Epidermal melanocyte (primary cell): ENCODE data around the gene PLXNB3.
"Not testable (repeated sequence)": the region's sequence is repeated elsewhere in the genome, so short reads cannot be mapped to it uniquely, and the experiment has no call there.

ENCODE experiments used
- DNase-seq: peaks from one replicate; pipeline ENCODE4 v3.0.0; 2011; ENCODE audit warnings: low spot score; ENCODE audit not compliant: insufficient read length

The PLXNB3 gene

DNA sequence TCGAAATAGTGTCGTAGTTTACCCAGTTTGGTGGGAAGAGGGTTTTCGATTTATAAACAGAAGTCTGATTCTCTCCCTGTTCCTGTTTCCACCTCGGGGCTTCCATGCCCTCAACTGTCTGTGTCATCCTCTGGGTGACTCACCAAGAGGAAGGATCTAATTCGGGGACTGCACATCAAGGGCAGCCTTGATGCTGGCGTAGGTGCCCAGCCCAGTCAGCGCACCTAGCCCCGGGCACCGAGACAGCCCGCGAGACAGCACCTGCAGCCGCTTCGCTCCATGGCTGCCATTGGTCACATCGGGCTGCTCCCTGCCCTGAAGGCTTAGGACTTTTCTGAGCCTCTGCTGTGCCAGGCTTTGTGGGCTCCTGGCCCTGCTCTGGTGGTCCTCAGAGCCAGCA is 31.6 kb upstream of the PLXNB3 start:
- no peak for DNase-seq

DNA sequence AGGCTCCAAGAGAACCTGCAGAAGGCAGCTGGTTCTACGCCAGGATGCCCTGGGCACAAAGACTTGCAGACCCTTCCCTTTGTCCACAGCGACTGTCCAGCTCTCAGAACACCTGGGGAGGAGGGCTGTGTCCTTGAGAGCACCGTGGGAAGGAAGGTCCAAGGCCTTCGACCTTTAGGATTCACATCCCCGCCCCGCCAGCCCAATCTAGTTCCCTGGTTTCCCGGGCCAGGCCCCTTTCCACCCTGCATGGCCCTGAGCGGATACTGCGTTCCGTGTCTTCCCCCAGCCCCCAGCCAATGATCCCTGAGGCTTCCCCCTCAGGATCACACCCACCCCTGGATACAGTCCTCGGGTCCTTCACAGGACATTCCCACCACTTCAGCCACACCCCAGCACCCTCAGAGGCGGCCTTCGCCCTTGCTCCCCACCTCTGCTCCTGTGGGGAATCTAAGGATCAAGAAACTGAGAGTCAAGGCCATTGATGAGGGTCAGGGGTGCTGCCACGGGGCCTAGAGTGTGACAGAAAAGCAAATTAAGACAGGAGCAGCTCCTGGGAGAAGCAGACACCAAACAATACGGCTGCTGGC is 30.3 kb upstream of the PLXNB3 start:
- DNase-seq: no peak

DNA sequence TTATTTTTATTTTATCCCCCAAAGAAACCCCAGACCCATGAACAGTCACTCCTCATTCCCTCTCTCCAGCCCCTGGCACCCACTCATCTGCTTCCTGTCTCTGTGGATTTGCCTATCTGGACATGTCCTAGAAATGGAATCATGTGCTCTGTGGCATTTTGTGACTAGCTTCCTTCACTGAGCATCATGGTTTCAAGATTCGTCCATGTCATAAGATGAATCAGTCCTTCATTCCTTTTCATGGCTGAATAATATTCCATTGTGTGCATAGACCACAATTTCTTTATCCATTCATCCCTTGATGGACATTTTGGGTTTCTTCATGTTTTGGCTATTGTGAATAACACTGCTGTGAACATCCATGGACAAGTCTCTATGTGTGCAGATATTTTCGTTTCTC is 29.2 kb upstream of the PLXNB3 start:
- DNase-seq: no peak

DNA sequence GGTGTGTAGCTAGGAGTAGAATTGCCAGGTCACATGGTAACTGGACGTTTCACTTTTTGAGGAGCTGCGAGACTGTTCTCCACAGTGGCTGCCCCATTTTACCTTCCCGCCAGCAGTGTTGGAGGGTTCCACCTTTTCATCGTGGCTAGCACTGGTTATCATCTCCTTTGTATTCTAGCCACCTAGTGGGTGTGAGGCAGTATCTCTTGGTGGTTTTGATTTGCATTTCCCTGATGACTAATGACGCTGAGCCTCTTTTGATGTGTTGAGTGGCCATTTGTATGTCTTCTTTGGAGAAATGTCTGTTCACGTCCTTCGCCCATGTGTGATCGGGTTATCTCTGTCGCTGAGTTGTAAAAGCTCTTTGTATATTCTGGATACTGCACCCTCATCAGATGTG is 28.8 kb upstream of the PLXNB3 start:
- no peak for DNase-seq

DNA sequence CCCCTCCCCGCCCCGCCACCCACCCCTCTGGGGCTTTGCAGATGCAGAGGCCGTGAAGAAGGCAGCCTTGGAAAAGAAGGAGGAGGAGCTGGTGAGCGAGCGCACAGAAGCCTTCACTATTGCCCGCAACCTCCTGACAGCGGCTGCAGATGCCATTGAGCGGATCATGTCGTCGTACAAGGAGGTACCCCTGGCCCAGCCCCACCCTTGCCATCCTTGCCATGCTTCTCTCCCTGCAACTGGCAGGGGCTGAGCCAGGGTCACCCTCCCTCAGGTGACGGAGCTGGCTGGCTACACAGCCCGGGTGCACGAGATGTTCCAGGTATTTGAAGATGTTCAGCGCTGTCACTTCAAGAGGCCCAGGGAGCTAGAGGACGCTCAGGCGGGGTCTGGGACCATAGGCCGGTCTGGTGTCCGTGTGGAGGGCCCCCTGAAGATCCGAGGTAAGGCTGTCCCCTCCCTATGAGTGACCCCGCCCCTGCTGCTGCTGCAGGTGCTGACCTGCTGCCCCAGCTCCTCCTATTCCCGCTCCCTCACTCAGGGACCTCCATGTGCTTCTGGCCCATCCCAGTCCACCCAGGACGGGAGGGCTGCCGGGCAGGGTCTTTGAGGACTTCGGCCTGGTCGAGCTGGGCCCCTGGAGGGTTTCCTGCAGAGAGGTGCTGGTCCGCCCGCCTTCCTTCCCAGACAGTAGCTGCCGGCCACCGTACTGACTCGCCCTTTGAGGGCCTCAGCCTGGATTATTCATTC is 27.8 kb upstream of the PLXNB3 start:
- no peak for DNase-seq

DNA sequence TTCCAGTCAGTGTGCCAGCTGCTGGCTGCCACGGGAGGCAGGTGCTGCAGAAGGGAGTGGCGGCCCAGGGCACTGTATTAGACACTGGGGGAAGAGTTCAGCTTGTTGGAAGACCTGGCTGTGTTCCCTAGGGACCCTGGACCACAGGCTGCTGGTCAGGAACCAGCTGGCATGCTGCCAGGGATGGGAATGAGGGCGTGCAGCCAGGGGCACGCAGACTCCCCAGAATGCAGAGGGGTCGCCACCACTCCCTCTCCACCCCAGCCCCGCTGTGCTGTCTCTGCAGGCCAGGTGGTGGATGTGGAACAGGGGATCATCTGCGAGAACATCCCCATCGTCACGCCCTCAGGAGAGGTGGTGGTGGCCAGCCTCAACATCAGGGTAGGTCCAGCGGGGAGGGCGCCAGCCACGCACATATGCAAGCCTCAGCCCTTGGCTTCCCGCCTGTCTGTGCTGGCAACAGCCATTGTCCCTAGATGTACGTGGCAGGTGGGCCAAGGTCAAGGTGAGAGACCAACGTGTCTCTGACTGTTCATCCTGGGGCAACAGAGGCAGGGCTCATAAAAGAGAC is 27.1 kb upstream of the PLXNB3 start:
- no peak for DNase-seq

DNA sequence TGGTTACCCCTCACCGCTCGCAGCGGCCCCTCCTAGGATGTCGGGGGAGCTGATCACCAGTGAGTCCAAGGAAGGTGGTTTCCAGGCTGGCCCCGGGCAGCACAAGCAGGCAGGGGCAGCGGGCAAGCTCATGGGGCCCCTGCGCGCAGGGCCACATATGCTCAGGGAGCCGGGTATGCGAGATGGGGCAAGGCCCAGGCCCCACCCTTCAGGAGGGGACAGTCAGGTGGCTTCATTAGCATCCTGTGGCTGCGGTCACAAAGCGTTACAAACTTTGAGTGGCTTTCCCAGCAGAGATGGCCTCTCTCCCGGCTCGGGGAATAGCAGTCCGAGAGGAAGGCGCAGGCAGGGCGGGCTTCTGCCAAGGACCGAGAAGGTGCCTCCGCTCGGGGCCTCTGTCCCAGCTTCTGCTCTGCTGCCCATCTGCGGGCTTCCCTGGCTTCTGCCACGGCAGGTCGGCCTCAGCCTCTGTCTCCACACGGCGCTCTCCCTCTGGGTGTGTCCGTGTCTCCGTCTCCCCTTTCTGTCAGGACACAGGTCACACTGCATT is 25.9 kb upstream of the PLXNB3 start:
- no peak for DNase-seq

DNA sequence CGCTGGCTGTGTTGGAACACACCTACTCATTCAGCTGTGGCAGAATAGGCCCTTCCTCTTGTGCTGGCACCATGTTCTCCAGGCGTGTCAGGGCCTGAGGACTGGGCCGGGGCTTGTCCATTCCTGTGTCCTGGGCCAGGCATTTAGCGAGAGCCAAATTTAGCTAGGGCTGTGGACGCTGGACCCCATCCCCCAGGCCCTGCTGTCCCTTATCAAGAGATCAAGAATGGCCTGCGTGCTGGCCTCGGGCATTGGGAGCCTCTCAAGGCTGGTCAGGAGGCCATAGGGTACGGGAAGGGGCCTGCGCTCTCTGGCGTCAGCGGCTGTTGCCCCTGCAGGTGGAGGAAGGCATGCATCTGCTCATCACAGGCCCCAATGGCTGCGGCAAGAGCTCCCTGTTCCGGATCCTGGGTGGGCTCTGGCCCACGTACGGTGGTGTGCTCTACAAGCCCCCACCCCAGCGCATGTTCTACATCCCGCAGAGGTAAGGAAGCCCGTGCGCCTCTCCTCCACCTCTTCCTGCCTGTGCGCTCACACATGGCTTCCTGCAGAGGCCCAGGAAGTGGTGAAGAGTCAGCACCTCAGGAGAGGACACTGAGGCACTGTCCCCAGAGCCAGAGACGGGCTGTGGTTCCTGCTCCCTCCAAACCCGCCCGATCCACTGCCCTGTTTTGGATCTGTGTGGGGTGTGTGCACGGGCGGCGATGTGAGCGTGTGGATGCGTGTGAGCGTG is 24.1 kb upstream of the PLXNB3 start:
- no peak for DNase-seq

DNA sequence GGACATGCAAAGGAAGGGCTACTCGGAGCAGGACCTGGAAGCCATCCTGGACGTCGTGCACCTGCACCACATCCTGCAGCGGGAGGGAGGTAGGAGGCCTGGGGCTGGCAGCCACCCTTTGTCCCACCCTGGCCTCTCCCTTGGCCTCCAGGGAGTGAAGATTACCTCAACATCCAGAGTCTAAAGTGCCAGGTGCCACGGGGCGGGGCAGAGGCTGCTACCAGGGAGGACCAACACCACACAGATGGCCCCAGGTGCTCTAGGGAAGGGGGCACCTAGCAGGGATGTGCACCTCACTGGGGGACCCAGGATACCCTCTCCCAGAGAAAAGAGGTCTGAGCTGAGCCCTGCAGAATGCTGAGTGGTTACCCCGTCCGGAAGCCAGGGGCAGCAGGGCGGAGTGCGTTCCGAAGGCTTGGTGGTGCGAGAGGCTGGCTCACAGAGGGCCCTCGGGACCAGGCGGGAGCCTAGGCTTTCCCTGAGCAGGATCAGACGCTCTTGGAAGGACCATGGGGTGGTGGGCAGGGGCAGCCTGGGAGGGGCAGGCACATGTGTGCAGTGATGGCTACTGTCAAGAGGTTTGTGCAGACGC is 23.3 kb upstream of the PLXNB3 start:
- no peak for DNase-seq

DNA sequence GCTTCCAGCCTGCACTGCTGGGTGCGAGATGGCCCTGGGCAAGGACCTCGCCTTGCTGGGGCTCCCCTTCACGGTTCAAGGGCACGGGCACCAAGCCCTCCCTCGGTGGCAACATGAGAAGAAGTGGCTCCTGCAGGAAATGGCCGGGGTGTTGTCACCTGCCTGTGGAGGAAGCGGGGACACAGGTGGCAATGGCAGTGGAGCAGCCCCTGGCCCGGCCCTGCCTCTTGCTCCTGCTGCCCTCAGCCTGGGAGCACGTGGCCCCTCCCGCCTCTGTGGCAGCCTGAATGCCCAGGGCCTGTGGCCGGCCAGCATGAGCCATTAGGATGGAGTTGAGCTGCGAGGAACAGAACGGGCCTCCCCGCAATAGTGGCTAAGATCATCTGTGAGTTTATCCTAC is 22.6 kb upstream of the PLXNB3 start:
- DNase-seq: no peak

DNA sequence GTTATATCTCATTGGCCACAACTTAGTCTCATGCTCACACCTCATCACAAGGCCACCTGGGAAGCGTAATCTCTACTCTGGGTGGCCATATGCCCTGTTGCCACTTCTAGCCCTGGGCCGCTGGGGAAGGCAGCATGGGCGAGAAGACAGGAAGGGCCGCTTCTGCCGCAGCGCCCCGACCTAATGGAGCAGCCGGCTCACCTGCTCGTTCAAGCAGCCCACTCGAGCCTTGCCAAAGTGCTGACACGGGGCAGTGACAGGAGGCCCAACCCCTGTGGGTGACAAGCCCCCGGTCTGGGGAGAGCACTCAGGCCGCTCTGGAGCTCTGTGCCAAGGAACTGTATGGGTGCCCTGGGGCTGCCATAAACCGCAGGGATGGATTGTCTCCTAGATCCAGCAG is 21.9 kb upstream of the PLXNB3 start:
- not testable (repeated sequence) for DNase-seq

DNA sequence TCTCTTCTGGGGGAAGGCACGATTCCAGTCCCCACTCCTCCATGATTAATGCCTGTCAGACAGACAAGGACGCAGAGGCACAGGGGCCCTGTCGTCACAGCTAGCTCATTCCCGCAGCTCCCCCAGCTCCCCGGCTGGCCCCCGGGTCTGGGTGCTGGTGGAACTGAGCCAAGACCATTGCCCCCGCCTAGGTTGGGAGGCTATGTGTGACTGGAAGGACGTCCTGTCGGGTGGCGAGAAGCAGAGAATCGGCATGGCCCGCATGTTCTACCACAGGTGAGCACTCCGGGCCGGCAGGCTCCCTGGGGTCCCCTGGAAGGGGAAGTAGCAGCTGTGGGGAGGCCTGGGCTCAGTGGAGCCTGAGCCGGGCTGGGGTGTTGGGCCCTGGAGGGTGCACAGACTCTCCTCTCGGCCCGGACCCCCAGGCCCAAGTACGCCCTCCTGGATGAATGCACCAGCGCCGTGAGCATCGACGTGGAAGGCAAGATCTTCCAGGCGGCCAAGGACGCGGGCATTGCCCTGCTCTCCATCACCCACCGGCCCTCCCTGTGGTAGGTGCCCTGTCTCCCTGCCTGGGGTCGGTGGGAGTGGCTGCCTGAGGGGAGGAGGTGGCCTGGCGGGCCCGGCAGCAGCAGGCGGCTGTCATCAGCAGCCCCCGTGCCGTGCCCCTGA is 21.1 kb upstream of the PLXNB3 start:
- not testable (repeated sequence) for DNase-seq

DNA sequence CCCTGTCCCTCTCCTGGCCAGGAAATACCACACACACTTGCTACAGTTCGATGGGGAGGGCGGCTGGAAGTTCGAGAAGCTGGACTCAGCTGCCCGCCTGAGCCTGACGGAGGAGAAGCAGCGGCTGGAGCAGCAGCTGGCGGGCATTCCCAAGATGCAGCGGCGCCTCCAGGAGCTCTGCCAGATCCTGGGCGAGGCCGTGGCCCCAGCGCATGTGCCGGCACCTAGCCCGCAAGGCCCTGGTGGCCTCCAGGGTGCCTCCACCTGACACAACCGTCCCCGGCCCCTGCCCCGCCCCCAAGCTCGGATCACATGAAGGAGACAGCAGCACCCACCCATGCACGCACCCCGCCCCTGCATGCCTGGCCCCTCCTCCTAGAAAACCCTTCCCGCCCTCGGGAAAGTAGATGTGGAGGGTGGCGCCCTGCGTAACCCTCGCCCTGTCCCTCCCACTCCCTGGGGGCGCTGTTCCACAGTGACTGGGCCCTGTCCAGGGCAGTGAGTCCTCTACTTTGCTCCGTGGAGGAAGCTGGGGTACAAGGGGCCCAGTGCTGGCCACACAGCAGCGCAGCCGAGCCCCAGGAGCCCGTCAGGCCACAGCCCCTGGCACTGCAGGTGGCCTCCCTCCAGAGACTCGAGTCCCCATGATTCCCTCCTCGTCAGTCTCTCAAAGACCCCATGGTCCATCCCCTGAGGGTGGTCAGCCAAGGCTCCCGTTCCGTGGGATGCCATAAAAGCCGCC is 20.4 kb upstream of the PLXNB3 start:
- not testable (repeated sequence) for DNase-seq

DNA sequence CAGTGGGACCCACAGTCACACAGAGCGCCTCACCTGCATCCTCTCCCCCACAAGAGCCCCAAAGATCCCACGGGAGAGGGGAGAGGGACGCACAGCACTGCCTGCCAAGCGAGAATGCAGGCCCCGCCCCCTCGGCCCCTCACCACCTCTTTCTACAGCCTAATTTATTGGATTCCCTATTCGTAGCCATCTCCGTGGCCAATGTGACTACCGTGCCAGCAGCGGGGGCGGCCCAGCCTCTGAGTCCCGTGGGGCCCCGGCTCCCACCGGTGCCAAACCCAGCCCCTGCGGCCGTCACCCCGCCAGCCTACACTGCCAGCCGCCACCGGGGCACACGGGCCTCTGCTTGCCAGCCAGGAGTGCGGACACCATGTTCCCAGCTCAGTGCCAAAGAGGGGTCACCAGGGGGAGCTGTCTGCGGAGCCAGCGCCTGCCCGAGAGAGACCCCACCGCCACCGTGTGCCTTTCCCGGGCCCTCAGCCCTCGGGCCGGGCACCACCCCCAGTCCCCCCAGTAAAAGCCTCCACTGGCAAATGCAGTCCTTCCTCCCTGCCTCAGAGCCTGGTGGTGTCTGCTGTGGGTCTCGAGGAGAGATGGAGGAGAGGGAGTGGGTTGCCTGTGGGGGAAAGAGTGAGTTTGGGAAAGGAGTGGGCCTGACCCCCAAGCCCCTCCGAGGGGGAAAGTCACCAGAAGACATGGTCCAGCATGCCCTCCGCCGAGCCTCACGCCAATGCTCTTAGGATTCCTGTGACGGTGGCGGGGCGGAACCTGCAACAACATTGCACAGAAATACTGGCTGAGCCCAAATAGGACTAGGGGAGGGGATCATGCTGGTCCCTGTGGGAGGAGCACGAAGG is 19.6 kb upstream of the PLXNB3 start:
- no peak for DNase-seq

DNA sequence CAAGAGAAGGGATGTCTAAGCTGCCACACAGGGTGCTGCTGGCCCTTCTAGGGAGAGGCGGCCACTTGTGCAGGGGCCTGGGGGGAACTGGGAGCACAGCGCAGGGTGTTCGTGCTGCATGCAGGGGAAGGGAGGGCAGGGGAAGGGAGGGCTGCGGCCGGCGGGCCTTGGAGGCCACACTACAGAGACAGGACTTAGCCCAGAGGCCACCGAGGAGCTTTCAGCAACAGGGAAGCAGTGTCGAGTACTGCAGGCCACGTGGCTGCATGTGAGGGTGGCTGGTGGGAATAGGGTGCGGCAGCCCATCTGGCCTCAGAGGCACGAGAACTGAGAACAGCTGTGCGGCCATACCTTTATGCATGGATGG is 19.0 kb upstream of the PLXNB3 start:
- DNase-seq: not testable (repeated sequence)

DNA sequence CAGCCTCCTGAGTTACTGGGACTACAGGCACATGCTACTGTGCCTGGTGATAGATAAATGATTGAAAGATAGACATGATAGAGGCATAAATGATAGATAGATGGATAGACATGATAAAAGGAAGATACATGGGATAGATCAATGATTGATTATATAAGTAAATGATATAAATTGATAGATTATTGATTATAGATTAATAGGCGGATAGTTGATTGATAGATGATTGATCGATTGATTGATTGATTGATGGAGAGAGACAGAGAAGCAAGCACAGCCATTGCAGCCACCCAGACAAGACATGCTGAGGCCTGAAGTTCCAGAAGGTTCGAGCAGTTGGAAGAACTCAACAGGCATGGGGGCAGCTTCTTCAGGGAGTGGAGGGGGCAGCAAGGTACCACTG is 17.7 kb upstream of the PLXNB3 start:
- DNase-seq: no peak

DNA sequence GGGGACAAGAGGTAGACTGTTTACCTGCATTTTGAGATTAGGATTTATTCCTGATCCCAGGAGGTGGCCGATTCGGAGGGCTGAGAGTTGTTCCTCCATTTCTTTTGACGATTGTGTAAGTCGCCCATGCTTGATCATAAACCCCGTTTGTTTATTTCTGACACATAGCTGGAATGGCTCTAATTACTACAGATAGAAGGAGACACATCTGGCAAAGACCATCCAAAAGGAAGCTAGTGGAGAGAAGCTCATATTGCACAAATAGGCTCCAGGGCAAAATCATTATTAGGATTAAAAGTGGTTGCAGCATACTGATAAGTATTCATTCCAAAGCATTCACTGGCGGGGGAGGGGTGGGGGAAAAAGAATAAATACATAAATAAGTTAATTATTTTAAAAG is 17.1 kb upstream of the PLXNB3 start:
- DNase-seq: not testable (repeated sequence)

DNA sequence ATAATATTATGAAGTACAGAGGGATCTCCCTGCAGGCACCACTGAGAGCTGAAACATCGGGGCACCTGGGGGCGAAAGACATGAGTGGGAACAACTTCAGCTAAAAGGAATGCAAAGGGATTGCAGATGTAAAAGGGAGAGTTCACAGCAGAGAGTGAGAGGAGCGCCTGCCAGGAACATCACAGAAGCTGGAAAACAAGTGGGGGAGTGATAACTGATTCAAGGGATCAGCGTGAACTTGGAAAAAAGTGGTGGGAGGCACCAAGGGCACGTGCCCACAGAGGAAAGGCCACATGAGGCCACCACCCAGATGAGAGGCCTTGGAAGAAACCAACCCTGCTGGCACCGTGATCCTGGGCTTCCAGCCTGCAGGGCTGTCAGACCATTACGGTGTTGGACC is 15.0 kb upstream of the PLXNB3 start:
- not testable (repeated sequence) for DNase-seq

DNA sequence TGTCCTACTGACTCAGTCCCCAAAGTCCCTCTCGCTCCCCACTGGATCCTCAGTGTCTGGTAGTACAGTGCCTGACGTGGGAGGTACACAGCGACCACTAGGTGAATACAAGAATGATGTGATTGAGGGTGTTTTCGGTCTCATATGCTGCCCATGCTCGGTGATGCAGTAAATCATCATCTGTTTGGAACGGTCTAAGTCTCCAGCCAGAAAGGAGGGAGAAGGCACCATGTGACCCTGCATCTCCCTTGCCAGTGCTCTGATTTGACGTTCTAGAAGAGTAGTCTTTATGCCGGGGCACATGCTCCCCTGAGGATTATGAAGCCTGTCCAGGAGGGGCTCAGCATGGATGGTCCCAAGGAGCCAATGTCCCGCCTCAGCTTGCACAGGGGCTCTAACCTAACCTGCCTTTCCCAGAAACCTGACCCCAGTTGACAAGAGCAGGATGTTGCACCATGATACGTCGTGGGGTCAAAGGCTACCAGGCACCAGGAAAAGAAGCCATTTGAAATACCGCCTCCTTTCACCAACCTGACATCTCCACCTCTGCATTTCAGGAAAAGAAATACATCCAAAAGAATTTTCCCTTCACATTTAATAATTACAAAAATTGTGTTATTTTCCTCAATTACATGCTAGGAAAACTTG is 13.8 kb upstream of the PLXNB3 start:
- DNase-seq: no peak
